Erythroblast (primary cell): ENCODE results near the gene ZCRB1.

Source experiments
- DNase-seq, 2 experiments: peaks; one replicate each; lab custom pipeline; 2025; lab: John Stamatoyannopoulos, UW
- GATA1 ChIP-seq: IDR thresholded peaks from 2 replicates; pipeline ENCODE4 v1.6.1; 2011; ENCODE audit warnings: low read depth, mild to moderate bottlenecking, control low read depth, low read length, moderate library complexity
- POLR2A ChIP-seq: IDR thresholded peaks from 2 replicates; pipeline ENCODE4 v1.6.1; 2011; ENCODE audit warnings: mild to moderate bottlenecking, low read length

Gene ZCRB1

GRCh38 chr12:42281278-42281677 is 44.6 kb downstream of the ZCRB1 start:
- DNase-seq, result no peak
- TF ChIP-seq POLR2A (no peak), GATA1 (no peak)

DNA sequence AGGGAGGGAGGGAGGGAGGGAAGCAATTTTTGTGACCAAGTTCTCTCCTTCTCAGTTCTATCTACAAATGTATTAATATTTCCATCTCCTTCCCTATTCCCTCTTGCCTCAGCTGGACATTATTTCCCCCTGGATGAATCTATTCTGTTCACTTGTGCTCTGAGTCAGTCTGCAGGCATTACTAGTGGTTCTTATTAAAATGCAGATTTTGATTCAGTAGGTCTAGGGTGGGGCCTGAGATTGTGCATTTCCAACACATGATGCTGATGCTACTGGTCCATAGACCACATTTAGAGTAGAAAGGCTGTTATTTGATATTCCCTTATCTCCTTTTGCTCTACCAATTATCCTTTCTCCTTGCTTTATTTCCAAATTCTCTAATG is 47.8 kb downstream of the ZCRB1 start:
- no peak for TF ChIP-seq POLR2A
- no peak for TF ChIP-seq GATA1
- no peak for DNase-seq

DNA sequence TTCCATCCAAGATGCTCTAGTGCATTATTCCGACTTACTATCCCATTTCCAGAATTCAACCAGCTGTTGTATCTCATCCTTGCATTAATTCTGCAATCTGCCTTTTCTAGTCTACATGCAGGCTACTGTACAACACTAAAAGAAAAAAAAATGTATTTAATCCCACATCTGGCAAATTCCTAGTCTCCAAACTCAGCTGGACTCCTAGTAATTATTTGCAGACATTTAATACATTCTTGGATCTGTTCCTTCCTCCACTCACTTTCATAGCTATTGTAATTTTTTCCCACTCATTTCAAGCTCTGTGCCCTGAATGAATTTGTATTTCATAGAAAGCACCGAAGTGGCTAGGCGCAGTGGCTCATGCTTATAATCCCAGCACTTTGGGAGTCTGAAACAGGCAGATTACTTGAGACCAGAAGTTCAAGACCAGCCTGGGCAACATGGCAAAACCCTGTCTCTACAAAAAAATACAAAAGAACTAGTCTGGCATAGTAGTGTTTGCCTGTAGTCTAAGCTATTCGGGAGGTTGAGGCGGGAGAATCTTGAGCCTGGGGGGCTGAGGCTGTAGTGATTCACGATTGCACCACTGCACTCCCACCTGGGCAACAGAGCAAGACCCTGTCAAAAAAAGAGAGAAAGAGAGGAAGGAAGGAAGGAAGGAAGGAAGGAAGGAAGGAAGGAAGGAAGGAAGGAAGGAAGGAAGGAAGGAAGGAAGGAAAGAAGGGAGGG is 48.3 kb downstream of the ZCRB1 start:
- DNase-seq, result no peak

GRCh38 chr12:42275499-42275898 is 50.4 kb downstream of the ZCRB1 start:
- DNase-seq, result no peak

More for the DNA sequence above, 48.3 kb downstream of the ZCRB1 start:
- TF ChIP-seq GATA1 (no peak), POLR2A (no peak)

GRCh38 chr12:42273706-42274105 is 52.2 kb downstream of the ZCRB1 start:
- TF ChIP-seq GATA1, result no peak
- no peak for TF ChIP-seq POLR2A

More at GRCh38 chr12:42275499-42275898, 50.4 kb downstream of the ZCRB1 start:
- TF ChIP-seq POLR2A (no peak), GATA1 (no peak)

GRCh38 chr12:42270596-42270995 is 55.3 kb downstream of the ZCRB1 start:
- DNase-seq, result no peak
- TF ChIP-seq GATA1, result no peak
- TF ChIP-seq POLR2A, result no peak

More at GRCh38 chr12:42273706-42274105, 52.2 kb downstream of the ZCRB1 start:
- DNase-seq, result no peak

- DNase-seq, result no peak
- TF ChIP-seq POLR2A, result no peak
Observed at GRCh38 chr12:42267413-42268190, 58.3 kb downstream of the ZCRB1 start.

GRCh38 chr12:42266579-42267230 is 59.2 kb downstream of the ZCRB1 start:
- TF ChIP-seq GATA1, result no peak
- no peak for TF ChIP-seq POLR2A
- no peak for DNase-seq

DNA sequence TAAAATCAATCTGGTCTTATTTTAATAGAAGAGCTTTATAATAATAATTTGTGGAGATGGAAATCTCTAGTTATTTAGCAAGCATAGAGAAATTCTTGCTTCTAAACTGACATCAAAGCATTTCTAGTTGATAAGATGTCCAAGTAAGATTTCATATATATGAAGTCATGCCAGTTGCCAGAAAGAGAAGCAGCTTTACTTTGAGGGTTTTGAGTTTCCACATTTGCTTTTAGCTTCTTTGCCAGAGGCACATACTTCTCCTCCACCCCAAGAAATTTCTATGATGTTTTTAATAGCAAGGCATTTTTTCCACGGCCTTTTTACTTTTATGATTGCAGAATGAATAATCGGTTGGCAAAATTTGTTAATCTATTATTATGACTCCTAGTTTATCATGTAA is 63.6 kb downstream of the ZCRB1 start:
- TF ChIP-seq GATA1 (no peak), POLR2A (no peak)

More for the DNA sequence above, 63.6 kb downstream of the ZCRB1 start:
- DNase-seq, result no peak
